HepG2 (cell line): ENCODE results near the gene ALDH1L2. TPM values are rescaled to one million over a fixed set of nuclear protein-coding genes. Genes with fewer than 3 reads are reported as not detected.

ENCODE experiments used
- HIVEP1 ChIP-seq: sonication (generic); formaldehyde crosslinking; IDR thresholded peaks from 2 replicates; pipeline ENCODE4 v1.4.0; 2020; ENCODE audit warnings: mild to moderate bottlenecking, missing genetic modification reagents
- KLF16 ChIP-seq, 2 experiments: sonication (generic) in 1 of 2; formaldehyde crosslinking in 1 of 2; IDR thresholded peaks; 2 replicates each; pipeline versions ENCODE4 v1.6.1 to v1.8.0; 2016 to 2023; ENCODE audit warnings: missing genetic modification reagents in 2 of 2, missing compliant biosample characterization in 1 of 2
- MIER3 ChIP-seq: IDR thresholded peaks from 2 replicates; pipeline ENCODE4 v1.6.1; 2016; ENCODE audit warnings: missing compliant biosample characterization, borderline replicate concordance
- NFYC ChIP-seq: IDR thresholded peaks from 2 replicates; pipeline ENCODE4 v1.6.1; 2016; ENCODE audit warnings: missing genetic modification reagents, missing compliant biosample characterization
- PAF1 ChIP-seq: IDR thresholded peaks from 2 replicates; pipeline ENCODE4 v1.6.1; 2016; ENCODE audit warnings: missing genetic modification reagents, missing compliant biosample characterization
- SMARCE1 ChIP-seq: fragments of 450-650 bp; IDR thresholded peaks from 2 replicates; pipeline ENCODE4 v1.6.1; 2017; ENCODE audit warnings: borderline replicate concordance
- TAF15 ChIP-seq: fragments of 200-400 bp; formaldehyde crosslinking; IDR thresholded peaks from one replicate; pipeline ENCODE4 v1.6.1; 2018; ENCODE audit warnings: mild to moderate bottlenecking, low read depth, low read length; ENCODE audit not compliant: poor library complexity, severe bottlenecking
- YY1 ChIP-seq: IDR thresholded peaks from 2 replicates; pipeline ENCODE4 v1.6.1; 2011; ENCODE audit warnings: low read length, low read depth, moderate library complexity, mild to moderate bottlenecking; ENCODE audit not compliant: insufficient read depth, insufficient replicate concordance
- ZBTB21 ChIP-seq: sonication (generic); formaldehyde crosslinking; IDR thresholded peaks from 2 replicates; pipeline ENCODE4 v1.4.0; 2020; ENCODE audit warnings: missing genetic modification reagents
- ZMAT3 ChIP-seq: sonication (generic); formaldehyde crosslinking; conservative IDR thresholded peaks from 2 replicates; pipeline ENCODE4 v1.7.0; 2021; ENCODE audit warnings: missing genetic modification reagents
- ZNF343 ChIP-seq: sonication (generic); formaldehyde crosslinking; IDR thresholded peaks from 2 replicates; pipeline ENCODE4 v1.4.0; 2020; ENCODE audit warnings: mild to moderate bottlenecking, missing genetic modification reagents
- ZNF354B ChIP-seq: sonication (generic); formaldehyde crosslinking; IDR thresholded peaks from 2 replicates; pipeline ENCODE4 v1.8.0; 2022; ENCODE audit warnings: mild to moderate bottlenecking, missing genetic modification reagents
- ZNF383 ChIP-seq: sonication (generic); formaldehyde crosslinking; IDR thresholded peaks from 2 replicates; pipeline ENCODE4 v1.4.0; 2020; ENCODE audit warnings: missing genetic modification reagents, mild to moderate bottlenecking, borderline replicate concordance
- ZNF703 ChIP-seq: sonication (generic); formaldehyde crosslinking; IDR thresholded peaks from 2 replicates; pipeline ENCODE4 v1.5.1; 2020; ENCODE audit warnings: missing genetic modification reagents, mild to moderate bottlenecking, moderate library complexity, borderline replicate concordance
- polyA plus RNA-seq, 8 experiments: library from polyadenylated mRNA; depleted of rRNA in 3 of 8; stranded (reverse) in 7 of 8; unstranded in 1 of 8; fragments of >200 nt; fragmentation: Illumina TruSeq in 4 of 8; extraction: Trizol in 4 of 8; gene quantifications; 2 replicates each; pipeline versions ENCODE4 v1.2.1 to v1.2.3, GENCODE V29; 2011 to 2016; ENCODE audit warnings: low read depth in 4 of 8, missing spikeins in 1 of 8, mixed read lengths in 1 of 8; ENCODE audit not compliant: insufficient read depth in 1 of 8
- total RNA-seq, 5 experiments: library from RNA; depleted of rRNA; stranded (reverse); fragments of >200 nt; fragmentation: Illumina TruSeq; extraction: Trizol; gene quantifications; 2 replicates each; pipeline ENCODE4 v1.2.3, GENCODE V29; 2016; ENCODE audit warnings: low read depth in 1 of 5
- TF ChIP-seq, protein P1 (sequence below): IDR thresholded peaks from 2 replicates; pipeline ENCODE4 v1.6.1; 2016; ENCODE audit warnings: low read depth, borderline replicate concordance
- TF ChIP-seq, protein P2 (sequence below): sonication (generic); formaldehyde crosslinking; IDR thresholded peaks from 2 replicates; pipeline ENCODE4 v1.4.0; 2020; ENCODE audit warnings: missing genetic modification reagents, borderline replicate concordance
- TF ChIP-seq, protein P3 (sequence below): sonication (generic); formaldehyde crosslinking; IDR thresholded peaks from 2 replicates; pipeline ENCODE4 v1.8.0; 2022; ENCODE audit warnings: missing genetic modification reagents, mild to moderate bottlenecking, moderate library complexity, borderline replicate concordance
- TF ChIP-seq, protein P4 (sequence below): sonication (generic); formaldehyde crosslinking; IDR thresholded peaks from 2 replicates; pipeline ENCODE4 v1.4.0; 2020; ENCODE audit warnings: mild to moderate bottlenecking, missing genetic modification reagents, borderline replicate concordance

ALDH1L2 gene
- total and polyA plus RNA-seq, 2 of the 13 experiments (the other 11 are each of a cell fraction or from before 2014, with no cell fraction given) = 0.40 to 4.6 TPM

DNA sequence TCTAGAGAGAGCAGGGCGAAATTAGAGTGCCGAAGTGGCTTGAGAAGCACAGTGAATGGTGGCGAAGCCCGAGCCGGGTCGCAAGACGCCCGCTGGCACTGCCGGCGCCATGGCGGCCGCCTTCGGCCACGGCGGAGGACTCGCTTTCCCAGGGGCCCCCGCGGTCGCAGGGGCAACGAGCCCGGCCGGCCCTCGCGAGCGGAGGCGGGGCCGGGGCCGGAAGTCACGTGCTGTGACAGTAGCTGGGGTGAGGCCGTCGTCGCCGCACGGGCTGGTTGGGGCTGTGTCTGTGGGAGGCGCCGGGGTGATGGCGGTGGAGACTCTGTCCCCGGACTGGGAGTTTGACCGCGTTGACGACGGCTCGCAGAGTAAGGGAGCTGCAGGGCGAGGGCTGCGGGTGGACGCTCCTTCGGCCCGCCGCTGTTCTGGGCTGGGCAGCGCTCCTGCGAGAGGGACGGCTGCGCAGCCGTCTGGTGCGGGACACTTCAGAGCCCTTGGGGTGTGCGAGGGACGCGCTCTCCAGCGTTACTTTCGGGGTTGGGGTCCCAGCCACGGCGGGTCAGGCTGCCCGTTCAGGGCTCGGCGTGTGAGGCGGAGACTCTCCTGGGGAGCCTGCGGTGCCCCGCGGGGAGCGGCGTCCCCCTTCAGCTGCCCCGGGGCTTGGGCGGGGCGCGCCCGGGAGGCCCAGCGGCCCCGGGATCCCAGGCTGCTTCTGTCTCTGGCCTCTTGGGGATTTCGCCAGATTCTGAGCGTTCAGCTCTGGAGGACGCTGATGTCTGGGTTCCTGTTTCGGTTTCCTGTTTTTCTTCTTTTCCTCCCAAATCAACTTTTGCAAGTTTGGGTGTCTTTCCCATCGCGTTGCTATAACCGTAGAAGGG lies 23.5 kb upstream of the ALDH1L2 start, which contains the start of gene WASHC4 (continued):
- TF ChIP-seq, protein P1, sequence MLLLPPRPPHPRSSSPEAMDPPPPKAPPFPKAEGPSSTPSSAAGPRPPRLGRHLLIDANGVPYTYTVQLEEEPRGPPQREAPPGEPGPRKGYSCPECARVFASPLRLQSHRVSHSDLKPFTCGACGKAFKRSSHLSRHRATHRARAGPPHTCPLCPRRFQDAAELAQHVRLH = peak; percentile 77; the same call in 1 of the 2 replicates
- TF ChIP-seq ZMAT3 = peak; percentile 86; the same call in 1 of the 2 replicates
- TF ChIP-seq ZNF383 = 0 out of 2 replicates have a peak, but pooled peaks have one; percentile 77
- peak; percentile 41; the same call in 1 of the 2 replicates for TF ChIP-seq HIVEP1 (CRISPR knock-in tag)
- TF ChIP-seq TAF15 = no peak
- peak; percentile 67; the same call in 1 of the 2 replicates for TF ChIP-seq MIER3 (CRISPR knock-in tag)
- TF ChIP-seq ZNF354B (CRISPR knock-in tag) = no peak
- TF ChIP-seq YY1 = peak; percentile 98
- no peak for TF ChIP-seq SMARCE1
- TF ChIP-seq ZBTB21 (CRISPR knock-in tag) = no peak
- TF ChIP-seq ZNF703 = no peak
- peak; percentile 94 for TF ChIP-seq ZNF343 (CRISPR knock-in tag)
- peak; percentile 66 to 83; a peak in 3 of 4 replicates for TF ChIP-seq KLF16 (CRISPR knock-in tag; IDR thresholded peaks at IDR 0.05)
- TF ChIP-seq PAF1 (CRISPR knock-in tag) = no peak
- TF ChIP-seq, protein P2, sequence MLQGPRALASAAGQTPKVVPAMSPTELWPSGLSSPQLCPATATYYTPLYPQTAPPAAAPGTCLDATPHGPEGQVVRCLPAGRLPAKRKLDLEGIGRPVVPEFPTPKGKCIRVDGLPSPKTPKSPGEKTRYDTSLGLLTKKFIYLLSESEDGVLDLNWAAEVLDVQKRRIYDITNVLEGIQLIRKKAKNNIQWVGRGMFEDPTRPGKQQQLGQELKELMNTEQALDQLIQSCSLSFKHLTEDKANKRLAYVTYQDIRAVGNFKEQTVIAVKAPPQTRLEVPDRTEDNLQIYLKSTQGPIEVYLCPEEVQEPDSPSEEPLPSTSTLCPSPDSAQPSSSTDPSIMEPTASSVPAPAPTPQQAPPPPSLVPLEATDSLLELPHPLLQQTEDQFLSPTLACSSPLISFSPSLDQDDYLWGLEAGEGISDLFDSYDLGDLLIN (CRISPR knock-in tag) = no peak
- TF ChIP-seq NFYC = no peak; the same call in 1 of the 2 replicates
- TF ChIP-seq, protein P3, sequence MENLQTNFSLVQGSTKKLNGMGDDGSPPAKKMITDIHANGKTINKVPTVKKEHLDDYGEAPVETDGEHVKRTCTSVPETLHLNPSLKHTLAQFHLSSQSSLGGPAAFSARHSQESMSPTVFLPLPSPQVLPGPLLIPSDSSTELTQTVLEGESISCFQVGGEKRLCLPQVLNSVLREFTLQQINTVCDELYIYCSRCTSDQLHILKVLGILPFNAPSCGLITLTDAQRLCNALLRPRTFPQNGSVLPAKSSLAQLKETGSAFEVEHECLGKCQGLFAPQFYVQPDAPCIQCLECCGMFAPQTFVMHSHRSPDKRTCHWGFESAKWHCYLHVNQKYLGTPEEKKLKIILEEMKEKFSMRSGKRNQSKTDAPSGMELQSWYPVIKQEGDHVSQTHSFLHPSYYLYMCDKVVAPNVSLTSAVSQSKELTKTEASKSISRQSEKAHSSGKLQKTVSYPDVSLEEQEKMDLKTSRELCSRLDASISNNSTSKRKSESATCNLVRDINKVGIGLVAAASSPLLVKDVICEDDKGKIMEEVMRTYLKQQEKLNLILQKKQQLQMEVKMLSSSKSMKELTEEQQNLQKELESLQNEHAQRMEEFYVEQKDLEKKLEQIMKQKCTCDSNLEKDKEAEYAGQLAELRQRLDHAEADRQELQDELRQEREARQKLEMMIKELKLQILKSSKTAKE (CRISPR knock-in tag) = no peak; the same call in 1 of the 2 replicates
- TF ChIP-seq, protein P4, sequence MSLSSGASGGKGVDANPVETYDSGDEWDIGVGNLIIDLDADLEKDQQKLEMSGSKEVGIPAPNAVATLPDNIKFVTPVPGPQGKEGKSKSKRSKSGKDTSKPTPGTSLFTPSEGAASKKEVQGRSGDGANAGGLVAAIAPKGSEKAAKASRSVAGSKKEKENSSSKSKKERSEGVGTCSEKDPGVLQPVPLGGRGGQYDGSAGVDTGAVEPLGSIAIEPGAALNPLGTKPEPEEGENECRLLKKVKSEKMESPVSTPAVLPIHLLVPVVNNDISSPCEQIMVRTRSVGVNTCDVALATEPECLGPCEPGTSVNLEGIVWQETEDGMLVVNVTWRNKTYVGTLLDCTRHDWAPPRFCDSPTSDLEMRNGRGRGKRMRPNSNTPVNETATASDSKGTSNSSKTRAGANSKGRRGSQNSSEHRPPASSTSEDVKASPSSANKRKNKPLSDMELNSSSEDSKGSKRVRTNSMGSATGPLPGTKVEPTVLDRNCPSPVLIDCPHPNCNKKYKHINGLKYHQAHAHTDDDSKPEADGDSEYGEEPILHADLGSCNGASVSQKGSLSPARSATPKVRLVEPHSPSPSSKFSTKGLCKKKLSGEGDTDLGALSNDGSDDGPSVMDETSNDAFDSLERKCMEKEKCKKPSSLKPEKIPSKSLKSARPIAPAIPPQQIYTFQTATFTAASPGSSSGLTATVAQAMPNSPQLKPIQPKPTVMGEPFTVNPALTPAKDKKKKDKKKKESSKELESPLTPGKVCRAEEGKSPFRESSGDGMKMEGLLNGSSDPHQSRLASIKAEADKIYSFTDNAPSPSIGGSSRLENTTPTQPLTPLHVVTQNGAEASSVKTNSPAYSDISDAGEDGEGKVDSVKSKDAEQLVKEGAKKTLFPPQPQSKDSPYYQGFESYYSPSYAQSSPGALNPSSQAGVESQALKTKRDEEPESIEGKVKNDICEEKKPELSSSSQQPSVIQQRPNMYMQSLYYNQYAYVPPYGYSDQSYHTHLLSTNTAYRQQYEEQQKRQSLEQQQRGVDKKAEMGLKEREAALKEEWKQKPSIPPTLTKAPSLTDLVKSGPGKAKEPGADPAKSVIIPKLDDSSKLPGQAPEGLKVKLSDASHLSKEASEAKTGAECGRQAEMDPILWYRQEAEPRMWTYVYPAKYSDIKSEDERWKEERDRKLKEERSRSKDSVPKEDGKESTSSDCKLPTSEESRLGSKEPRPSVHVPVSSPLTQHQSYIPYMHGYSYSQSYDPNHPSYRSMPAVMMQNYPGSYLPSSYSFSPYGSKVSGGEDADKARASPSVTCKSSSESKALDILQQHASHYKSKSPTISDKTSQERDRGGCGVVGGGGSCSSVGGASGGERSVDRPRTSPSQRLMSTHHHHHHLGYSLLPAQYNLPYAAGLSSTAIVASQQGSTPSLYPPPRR (CRISPR knock-in tag) = peak; percentile 73; the same call in 1 of the 2 replicates
